ENCODE data around the gene MAP3K9. TPM values are rescaled to one million over a fixed set of nuclear protein-coding genes. Genes with fewer than 3 reads are reported as not detected.

MAP3K9 gene
- polyA plus RNA-seq, 1 donor from 2014 or later, result 5.3 TPM

DNA sequence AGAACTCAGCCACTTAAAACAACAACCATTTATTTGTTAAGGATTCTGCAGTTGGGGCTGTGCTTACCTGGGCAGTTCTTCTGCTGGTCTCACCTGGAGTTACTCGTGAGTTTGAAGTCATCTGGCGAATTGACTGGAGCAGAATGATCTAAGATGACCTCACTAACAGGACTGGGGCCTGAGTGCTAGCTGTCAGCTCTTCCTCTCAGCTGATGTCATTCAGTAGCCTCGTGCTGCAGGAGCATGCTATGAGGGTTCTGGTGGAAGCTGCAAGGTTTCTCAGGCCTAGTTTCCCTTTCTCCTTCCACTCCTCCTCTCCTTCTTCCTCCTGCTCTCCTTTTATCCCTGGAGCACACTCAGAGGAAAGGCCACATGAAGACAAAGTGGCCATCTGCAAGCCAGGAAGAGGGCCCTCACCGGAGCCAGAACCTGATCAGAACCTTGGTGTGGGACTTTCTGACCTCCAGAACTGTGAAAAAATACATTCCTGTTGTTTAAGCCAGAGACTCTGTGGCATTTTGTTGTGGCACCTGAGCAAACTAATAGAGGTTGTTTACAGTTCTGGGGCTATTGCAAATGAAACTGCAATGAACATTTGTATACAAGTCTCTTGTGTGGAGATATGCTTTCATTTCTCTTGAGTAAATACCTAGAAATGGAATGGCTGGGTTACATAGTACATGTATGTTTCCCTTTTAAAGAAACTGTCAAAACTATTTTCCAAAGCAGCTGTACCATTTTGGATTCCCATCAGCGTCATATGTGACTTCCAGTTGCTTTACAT lies 21.9 kb upstream of the MAP3K9 start:
- H3K4me1 Mint-ChIP-seq, result peaks cover 0 to 6% (median 0%) of the 10 kb centered on the region in 3 donors
- H3K36me3 Mint-ChIP-seq, result peaks cover 3% of the 10 kb centered on the region
- H3K27ac Mint-ChIP-seq, result no peak overlapping the region
- H3K27me3 Mint-ChIP-seq, result peaks cover 3% of the 10 kb centered on the region
- no peak overlapping the region for H3K4me3 Mint-ChIP-seq
- H3K9me3 Mint-ChIP-seq, result peaks cover 0 to 9% (median 6%) of the 10 kb centered on the region in 3 donors

DNA sequence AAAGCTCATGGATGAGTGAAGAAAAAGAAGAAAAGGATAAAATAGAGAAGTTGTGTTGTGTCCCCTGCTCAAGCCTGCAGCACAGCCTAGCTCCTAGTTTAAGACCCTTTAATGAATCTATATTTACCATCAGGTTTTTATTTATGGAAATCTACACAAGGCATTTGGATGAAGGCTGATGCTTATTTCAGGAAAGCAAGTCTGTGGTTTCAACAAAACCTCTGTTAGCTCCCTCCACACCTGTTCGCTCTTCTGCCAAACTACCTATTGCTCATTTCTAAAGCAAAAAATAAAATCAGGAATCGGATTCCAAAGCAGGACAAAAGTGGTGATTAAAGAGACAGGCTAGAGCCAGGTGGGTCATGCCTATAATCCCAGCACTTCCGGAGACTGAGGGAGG lies 18.9 kb upstream of the MAP3K9 start:
- H3K27me3 Mint-ChIP-seq, result no peaks in the 10 kb centered on the region
- H3K4me1 Mint-ChIP-seq, result peaks cover 0 to 6% (median 2%) of the 10 kb centered on the region in 3 donors
- no peak overlapping the region for H3K4me3 Mint-ChIP-seq
- no peak overlapping the region for H3K27ac Mint-ChIP-seq
- H3K36me3 Mint-ChIP-seq, result peaks cover 1% of the 10 kb centered on the region
- no peaks in the 10 kb centered on the region for H3K9me3 Mint-ChIP-seq

DNA sequence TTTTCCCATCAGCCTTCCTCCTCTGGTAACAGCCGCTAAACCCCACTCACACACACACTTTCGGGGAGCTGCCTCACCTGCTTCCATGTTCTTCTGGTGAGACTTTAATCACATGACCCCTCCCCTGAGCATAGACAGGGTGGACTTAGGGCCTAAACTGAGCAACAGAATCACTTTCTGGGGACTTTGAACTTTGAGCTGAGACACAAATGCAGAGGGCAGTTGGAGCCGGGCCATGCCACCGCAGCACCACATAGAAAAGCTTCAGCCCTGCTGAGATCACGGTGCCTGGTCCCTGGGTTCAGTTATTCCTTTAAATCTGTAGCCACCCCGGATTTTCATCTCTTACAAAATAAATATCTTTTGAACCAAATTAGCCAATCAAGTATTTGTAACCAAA lies 18.4 kb upstream of the MAP3K9 start:
- H3K36me3 Mint-ChIP-seq, result peaks cover 1% of the 10 kb centered on the region
- H3K9me3 Mint-ChIP-seq, result no peaks in the 10 kb centered on the region
- H3K4me1 Mint-ChIP-seq, result peaks cover 0 to 7% (median 6%) of the 10 kb centered on the region in 3 donors
- peaks cover 2% of the 10 kb centered on the region for H3K27me3 Mint-ChIP-seq
- H3K4me3 Mint-ChIP-seq, result no peak overlapping the region
- no peak overlapping the region for H3K27ac Mint-ChIP-seq

DNA sequence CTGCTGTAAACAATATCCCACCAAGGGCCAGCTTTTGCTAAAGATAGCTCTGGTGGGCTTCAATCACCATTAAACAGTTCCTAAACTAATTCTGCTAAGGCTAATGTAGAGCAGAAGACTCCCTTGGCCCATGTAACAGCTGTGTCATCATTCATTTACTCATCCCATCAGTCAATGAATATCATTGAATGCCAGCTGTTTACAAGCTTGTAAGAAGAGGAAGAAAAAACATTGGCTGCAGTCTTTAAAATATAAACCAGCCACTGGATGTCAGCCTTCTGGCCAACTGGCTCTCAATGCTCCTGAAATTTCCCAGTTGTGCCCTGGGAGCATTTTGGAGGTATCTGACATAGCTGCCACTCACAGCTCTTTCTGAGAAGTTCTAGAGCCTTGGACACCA lies 18.0 kb upstream of the MAP3K9 start:
- H3K4me3 Mint-ChIP-seq, result no peak overlapping the region
- no peak overlapping the region for H3K27ac Mint-ChIP-seq
- H3K36me3 Mint-ChIP-seq, result no peaks in the 10 kb centered on the region
- peaks cover 3% of the 10 kb centered on the region for H3K27me3 Mint-ChIP-seq
- no peaks in the 10 kb centered on the region for H3K9me3 Mint-ChIP-seq
- peaks cover 0 to 7% (median 6%) of the 10 kb centered on the region in 3 donors for H3K4me1 Mint-ChIP-seq

DNA sequence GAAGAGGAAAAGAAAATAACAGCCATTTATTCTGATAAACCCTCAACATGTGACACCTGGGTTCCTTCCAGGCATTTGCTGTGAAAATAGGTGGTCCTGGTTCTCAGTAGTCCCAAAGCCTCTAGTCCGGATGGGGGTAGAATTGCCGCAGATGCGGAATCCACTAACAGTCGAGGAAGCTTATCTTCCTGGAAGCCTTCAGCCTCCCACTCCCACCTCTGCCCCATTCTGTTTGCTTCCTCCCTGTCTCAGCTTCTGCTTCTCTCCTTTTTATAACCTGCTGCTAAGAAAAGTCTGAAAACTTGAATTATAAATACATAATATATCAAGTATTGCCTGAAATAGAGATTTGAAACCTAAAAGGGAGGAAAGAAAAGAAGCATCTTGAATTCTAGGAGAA lies 14.0 kb upstream of the MAP3K9 start:
- Mint-ChIP-seq H3K27ac (no peak overlapping the region), H3K9me3 (no peaks in the 10 kb centered on the region), H3K4me3 (peak overlapping the region; percentile 58 to 94 (median 83)), H3K36me3 (no peaks in the 10 kb centered on the region), H3K27me3 (peaks cover 13% of the 10 kb centered on the region), H3K4me1 (peaks cover 6 to 7% (median 6%) of the 10 kb centered on the region in 3 donors)

DNA sequence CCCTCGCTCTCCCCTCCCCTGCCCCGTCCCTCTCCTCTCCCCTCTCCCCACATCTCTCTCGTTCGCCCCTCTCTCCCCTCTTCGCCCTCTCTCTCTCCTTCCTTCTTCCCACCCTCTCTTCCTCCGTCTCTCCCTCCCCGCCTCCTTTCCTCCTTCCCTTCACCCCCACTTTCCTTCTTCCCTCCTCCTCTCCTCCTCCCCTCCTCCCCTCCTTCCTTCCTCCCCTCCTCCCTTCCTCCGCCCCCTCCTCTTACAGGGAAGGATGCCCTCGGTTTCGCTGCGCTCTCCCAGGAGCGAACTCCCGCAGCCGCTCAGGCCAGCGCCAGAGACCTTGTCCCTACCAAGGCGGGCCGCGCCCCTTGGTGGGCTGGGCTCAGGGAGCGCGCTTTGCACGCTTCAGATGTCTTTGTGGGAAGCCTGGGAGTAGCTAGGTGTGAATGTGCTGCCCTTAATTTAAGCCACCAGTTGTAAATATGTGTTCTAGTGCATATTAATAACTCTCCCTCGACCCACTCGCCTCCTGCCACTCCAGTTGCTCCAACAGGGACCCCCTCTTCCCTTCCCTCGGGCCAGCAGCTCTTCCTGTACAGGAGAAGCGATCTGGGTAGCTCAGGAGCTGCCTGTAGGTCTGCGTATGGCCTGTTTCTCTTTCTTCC lies 13.3 kb upstream of the MAP3K9 start:
- no peaks in the 10 kb centered on the region for H3K9me3 Mint-ChIP-seq
- no peaks in the 10 kb centered on the region for H3K36me3 Mint-ChIP-seq
- H3K4me3 Mint-ChIP-seq, result peak overlapping the region; percentile 58 to 94 (median 83)
- H3K4me1 Mint-ChIP-seq, result peaks cover 7 to 11% (median 10%) of the 10 kb centered on the region in 3 donors
- H3K27me3 Mint-ChIP-seq, result peaks cover 13% of the 10 kb centered on the region
- H3K27ac Mint-ChIP-seq, result no peak overlapping the region

DNA sequence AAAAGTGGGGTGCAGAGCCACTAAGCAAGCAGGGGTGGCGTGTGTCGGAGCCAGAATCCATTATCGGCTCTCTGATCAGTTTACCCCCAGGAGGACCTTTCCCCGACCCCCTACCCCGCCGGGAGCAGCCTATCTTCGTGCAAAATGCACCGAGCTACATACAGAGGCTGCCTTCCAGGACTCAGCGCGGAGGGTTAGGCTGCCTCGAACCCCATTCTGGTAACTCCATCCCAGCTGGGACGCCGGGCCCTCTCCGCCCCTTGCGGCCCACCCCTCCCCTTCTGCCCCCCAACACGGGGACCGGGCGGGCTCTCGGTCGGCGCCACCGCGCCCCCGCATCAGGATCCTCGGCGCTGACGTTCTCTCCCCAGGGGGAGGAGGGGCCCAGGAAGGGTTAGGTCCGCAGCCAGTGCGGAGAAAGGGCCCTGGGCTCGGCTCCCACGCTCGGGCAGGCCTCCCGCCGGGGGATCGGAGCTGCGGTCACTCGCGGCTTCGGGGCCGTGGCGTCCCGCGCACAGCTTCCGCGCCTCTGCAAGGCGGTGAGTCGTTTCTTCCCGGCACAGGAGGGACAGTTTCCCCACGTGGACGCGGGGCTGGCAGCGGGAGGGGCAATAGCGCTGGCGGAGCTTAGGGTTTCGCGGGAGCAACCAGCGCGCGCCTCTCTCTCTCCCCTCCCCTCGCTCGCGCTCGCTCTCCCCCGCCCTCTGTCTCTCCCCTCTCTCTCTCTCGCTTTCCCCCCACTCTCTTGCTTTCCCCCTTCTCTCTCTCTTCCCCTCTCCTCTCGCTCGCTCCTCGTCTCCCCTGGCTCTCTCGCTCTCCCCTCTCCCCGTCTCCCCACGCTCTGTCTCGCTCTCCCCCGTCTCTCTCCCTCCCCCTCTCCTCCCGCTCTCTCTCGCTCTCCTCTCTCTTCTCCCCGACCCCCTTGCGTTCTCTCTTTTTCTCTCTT lies 12.5 kb upstream of the MAP3K9 start:
- H3K36me3 Mint-ChIP-seq, result no peaks in the 10 kb centered on the region
- H3K4me3 Mint-ChIP-seq, result peak overlapping the region; percentile 54 to 94 (median 83)
- no peak overlapping the region for H3K27ac Mint-ChIP-seq
- H3K4me1 Mint-ChIP-seq, result peaks cover 7 to 15% (median 12%) of the 10 kb centered on the region in 3 donors
- peaks cover 13% of the 10 kb centered on the region for H3K27me3 Mint-ChIP-seq
- H3K9me3 Mint-ChIP-seq, result no peaks in the 10 kb centered on the region

DNA sequence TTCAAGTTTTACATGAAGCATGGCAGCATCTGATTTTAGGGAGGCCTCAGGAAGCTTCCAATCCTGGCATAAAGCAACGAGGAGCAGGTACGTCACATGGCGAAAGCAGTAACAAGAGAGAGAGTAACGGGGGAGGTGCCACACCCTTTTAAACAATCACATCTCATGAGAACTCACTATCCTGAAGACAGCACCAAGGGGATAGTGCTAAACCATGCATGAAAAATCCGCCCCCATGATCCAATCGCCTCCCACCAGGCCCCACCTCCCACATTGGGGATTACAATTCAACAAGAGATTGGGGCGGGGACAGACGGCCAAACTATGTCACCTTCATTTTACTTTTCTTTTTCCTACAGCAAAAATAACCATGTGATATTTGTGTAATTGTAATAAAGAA lies 7.2 kb upstream of the MAP3K9 start:
- Mint-ChIP-seq H3K36me3 (no peaks in the 10 kb centered on the region), H3K4me3 (no peak overlapping the region), H3K4me1 (peaks cover 11 to 22% (median 16%) of the 10 kb centered on the region in 3 donors), H3K9me3 (no peaks in the 10 kb centered on the region), H3K27ac (no peak overlapping the region), H3K27me3 (peaks cover 10% of the 10 kb centered on the region)

DNA sequence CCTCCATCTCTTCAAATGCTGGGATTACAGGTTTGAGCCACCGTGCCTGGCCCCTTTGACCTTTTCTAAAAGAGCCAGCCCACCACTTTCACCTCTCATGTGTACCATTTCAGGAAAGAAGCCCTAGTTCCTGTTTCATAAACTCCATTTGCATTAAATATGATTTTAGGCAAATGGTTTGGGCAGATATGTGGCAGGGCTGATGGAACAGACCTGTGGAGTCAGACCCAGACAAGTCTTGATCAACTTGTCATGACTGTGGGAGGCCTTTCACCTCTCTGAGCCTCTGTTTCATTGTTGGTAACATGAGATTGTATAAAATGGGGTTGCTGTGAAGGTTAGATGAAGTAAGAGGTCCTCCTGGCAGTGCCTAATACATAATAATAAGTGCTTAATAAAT lies 5.2 kb upstream of the MAP3K9 start:
- H3K4me3 Mint-ChIP-seq, result peak overlapping the region in 2 of 4 donors; percentile 50 to 56
- no peak overlapping the region for H3K27ac Mint-ChIP-seq
- no peaks in the 10 kb centered on the region for H3K27me3 Mint-ChIP-seq
- no peaks in the 10 kb centered on the region for H3K36me3 Mint-ChIP-seq
- H3K9me3 Mint-ChIP-seq, result no peaks in the 10 kb centered on the region
- peaks cover 15 to 24% (median 16%) of the 10 kb centered on the region in 3 donors for H3K4me1 Mint-ChIP-seq

DNA sequence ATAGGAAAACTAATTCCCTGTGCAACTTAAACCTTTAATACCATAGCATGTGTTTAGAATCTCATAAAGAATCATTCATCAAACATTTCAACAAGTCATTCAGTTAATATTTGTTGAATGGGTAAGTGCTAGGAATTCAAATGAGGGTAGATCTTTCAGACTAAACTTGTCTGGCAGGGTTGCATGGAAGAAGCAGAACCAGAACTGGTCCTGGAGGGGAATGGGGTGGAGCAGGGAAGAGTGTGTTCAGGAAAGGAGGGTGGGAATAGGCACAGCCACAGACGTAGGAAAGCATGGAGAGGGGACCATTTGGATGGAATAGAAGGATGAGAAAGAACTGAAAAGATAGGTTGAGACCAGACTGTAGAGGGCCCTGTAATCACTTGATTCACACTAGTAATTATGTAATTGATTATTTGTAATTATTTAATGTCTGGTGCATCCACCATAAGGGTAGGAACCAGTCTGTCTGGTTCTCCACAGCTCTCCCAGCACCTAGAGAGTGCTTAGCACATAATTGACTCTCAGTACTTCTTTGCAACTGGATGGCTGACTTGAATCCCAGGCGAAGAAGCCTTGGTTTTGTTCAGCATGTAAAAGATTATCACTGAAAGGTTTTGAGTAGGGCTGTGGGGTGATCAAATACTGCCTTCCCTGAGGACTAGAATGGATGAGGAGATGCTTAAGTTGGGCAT lies 3.0 kb upstream of the MAP3K9 start:
- Mint-ChIP-seq H3K36me3 (no peaks in the 10 kb centered on the region), H3K4me3 (no peak overlapping the region), H3K27ac (no peak overlapping the region), H3K27me3 (peaks cover 2% of the 10 kb centered on the region), H3K9me3 (no peaks in the 10 kb centered on the region), H3K4me1 (peaks cover 14 to 23% (median 19%) of the 10 kb centered on the region in 3 donors)

DNA sequence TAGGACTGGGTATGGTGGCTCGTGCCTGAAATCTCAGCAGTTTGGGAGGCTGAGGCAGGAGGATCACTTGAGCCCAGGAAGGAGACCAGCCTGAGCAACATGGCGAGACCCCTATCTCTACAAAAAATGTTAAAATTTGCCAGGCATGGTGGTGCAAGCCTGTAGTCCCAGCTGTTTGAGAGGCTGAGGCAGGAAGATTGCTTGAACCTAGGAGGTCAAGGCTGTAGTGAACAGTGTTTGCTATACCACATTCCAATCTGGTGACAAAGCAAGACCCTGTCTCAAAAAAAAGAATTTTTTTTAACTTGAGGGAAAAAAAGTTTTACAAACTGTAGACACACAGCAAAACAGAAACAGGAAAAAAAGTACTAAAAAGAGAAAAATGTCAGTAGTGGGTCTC lies 2.3 kb upstream of the MAP3K9 start:
- H3K27ac Mint-ChIP-seq, result no peak overlapping the region
- peaks cover 16 to 27% (median 21%) of the 10 kb centered on the region in 3 donors for H3K4me1 Mint-ChIP-seq
- H3K9me3 Mint-ChIP-seq, result no peaks in the 10 kb centered on the region
- H3K36me3 Mint-ChIP-seq, result no peaks in the 10 kb centered on the region
- H3K4me3 Mint-ChIP-seq, result no peak overlapping the region
- peaks cover 2% of the 10 kb centered on the region for H3K27me3 Mint-ChIP-seq

DNA sequence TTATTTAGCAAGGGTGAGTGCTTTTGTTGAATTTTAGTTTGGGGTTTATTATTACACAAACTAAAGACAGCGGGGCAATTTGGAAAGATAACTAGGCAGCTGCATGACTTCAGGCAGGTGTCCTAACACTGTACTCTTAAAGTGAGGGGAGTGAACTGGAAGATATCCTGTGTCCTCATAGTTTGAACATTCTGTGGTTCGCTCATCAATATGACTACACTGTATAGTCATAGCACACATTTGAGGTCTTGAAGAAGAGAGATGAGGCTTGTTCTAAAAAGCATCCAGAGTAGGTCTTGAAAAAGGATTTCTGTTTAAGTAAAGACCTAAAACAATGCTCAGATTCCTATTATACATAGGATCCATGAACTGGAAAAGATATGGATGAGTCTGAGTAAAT lies 1.7 kb upstream of the MAP3K9 start:
- H3K4me3 Mint-ChIP-seq, result no peak overlapping the region
- no peaks in the 10 kb centered on the region for H3K36me3 Mint-ChIP-seq
- H3K27me3 Mint-ChIP-seq, result peaks cover 2% of the 10 kb centered on the region
- H3K9me3 Mint-ChIP-seq, result no peaks in the 10 kb centered on the region
- H3K4me1 Mint-ChIP-seq, result peaks cover 16 to 27% (median 21%) of the 10 kb centered on the region in 3 donors
- no peak overlapping the region for H3K27ac Mint-ChIP-seq

DNA sequence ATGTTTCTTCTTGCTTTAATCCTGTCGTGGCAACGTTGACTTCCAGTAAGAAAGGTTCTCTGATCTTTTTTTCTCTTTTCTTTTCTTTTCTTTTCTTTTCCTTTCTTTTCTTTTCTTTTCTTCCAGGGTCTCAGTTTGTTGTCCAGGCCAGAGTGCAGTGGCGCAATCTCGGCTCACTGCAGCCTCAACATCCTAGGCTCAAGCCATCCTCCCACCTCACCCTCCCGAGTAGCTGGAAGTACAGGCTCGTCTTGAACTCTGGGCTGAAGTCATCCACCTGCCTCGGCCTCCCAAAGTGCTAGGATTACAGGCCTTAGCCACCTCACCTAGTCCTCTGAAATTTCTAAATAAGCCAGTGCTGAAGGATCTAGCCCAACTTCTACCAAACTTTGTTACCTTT lies 1.3 kb upstream of the MAP3K9 start:
- H3K4me3 Mint-ChIP-seq, result no peak overlapping the region

DNA sequence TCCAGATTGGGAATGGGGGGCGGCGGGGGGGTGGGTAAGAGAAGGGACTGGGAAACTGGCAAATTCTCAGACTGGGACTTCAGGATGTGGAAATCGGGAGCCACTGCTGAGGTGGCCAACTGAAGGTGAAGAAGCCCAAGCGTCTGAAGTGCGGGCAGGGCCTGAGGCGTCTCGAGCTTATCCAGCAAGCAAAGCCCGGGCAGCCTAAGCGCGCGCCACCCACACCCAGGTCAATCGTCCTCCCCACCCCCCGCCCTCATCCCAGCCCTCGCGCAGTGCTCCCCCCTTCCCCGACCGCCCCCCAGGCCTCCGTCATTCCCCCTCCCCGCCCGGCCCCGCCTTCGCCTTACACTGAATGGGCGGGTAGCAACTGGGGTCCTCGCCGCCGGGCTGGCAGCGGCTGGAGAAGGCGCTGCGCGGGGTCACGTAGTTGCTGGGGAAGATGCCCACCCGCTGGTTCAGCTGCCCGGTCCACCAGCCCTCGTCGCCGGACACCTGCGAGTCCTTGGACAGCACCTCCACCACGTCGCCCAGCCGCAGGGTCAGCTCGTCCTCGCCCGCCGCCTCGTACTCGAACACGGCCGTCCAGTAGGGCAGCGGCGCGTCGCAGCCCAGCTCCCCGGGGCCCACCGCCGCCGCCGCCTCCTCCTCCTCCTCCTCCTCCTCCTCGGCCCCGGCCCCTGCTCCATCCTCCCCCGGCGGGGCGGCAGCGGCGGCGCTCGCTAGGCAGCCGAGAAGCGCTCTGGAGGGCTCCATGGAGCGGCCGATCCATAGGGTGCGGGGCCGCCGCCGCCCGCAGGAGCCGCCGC lies 693 bp downstream of the MAP3K9 start:
- H3K9me3 Mint-ChIP-seq, result no peaks in the 10 kb centered on the region
- peaks cover 17 to 28% (median 25%) of the 10 kb centered on the region in 3 donors for H3K4me1 Mint-ChIP-seq
- H3K27ac Mint-ChIP-seq, result peak overlapping the region; percentile 13 to 83 (median 77)
- peak overlapping the region in 2 of 4 donors; percentile 87 to 97 for H3K4me3 Mint-ChIP-seq
- no peaks in the 10 kb centered on the region for H3K36me3 Mint-ChIP-seq
- H3K27me3 Mint-ChIP-seq, result peaks cover 2% of the 10 kb centered on the region

More for the DNA sequence above, 1.3 kb upstream of the MAP3K9 start:
- peaks cover 2% of the 10 kb centered on the region for H3K27me3 Mint-ChIP-seq
- no peak overlapping the region for H3K27ac Mint-ChIP-seq
- peaks cover 16 to 27% (median 21%) of the 10 kb centered on the region in 3 donors for H3K4me1 Mint-ChIP-seq
- no peaks in the 10 kb centered on the region for H3K9me3 Mint-ChIP-seq
- no peaks in the 10 kb centered on the region for H3K36me3 Mint-ChIP-seq

All from IgD-negative memory B cell (primary cell).